Stimulated activated CD8-positive, alpha-beta memory T cell treated with anti-CD3 and anti-CD28 coated beads, Interleukin-7, amount 100 ng/mL, for 4 hours (primary cell): ENCODE measurements around the gene ARPC2.

Source experiments
- DNase-seq, 2 donors: peaks; one replicate each; pipeline ENCODE4 v3.0.0-alpha.2; 2020; ENCODE audit warnings: low read depth in 2 of 2

The ARPC2 gene

GRCh38 chr2:218253232-218253625 lies 36.2 kb downstream of the ARPC2 start:
- no peak for DNase-seq

- no peak for DNase-seq
These were observed 38.5 kb downstream of the ARPC2 start for GRCh38 chr2:218255446-218255845.

DNA sequence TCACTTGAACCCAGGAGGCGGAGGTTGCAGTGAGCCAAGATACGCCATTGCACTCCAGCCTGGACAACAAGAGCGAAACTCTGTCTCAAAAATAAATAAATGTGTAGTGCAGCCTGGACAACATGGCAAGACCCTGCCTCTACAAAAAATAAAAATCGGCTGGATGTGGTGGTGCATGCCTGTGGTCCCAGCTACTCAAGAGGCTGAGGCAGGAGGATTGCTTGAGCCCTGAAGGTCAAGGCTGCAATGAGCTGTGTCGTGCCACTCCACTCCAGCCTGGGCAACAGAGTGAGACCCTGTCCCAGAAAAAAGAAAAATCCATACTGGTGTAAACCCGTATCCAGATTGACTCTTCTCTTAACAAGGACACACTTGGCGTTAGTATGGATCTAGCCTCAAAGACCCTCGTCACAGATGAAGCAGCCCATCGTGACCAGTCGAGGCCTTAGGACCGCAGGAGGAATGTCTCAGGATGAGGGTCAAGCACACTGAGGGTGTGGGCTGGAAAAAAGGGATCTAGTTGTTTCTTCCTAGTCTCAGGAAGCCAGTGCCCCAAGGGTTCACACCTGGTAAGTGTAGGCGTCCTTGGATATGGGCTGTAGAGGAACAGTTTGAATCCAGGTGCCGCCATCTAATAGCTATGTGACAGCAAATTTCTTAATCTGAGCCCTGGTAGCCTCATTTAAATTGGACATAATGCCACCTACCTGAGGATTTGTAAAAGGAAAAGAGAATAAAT lies 39.8 kb downstream of the ARPC2 start:
- DNase-seq, result no peak

- peak; percentile 38 to 42 for DNase-seq
These were observed 40.5 kb downstream of the ARPC2 start for GRCh38 chr2:218257390-218257981.

DNA sequence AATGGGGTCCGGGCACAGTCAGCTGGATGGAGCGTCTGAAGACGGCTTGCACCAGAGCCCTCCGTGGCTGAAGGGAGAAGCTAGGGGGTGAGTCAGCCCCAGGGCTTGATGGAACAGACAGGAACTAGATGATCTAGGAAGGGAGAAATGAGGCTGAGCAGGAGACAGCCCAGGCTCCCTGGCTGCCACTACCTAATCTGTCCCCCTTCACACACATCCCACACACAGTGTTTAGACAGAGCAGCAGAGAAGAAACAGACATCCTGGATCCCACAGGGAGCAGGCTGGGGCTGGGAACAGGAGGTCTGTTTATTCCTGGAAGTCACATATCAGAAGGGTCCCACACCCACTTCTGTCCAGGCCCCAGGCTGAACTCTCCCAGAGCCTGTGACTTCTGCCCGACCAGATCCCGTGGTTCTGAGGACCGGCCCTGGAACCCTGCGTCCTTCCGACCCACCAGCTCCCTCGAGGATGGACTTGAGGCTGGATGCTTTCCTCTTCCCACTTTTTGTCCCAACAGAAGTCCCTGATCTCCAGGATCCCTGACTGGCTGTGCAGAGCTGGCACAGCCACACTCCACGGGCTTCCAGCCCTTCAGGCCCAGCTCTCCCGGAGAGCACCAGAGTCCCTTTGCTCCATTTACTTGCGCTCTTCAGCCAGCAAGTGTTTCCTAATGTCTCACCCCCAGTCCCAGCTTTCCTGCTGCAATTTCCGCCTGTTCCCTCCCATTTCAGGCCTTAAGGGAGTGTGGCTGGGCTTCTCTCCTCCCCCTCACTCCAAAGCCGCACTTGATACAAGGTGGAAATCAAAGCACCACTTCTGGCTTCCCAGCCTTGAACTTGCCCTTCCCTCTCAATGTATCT lies 42.3 kb downstream of the ARPC2 start:
- no peak for DNase-seq

DNA sequence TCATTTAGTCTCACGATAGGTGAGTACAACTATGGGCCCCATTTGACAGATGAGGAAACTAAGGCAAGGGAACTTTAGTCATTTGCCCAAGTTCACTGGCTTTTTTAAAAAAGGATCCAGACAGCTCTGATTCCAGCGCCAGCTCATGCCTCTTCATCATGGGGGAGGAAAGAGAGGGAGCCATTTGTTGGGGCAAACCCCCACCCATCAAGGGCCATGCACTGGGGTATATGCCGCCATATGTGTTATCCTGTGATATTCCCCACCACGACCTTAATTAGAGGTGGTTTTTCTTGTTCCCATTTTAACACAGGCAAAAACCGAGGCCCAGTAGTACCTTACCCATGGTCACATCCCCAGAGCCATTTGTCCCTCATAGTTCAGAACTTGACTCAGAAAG lies 43.2 kb downstream of the ARPC2 start:
- no peak for DNase-seq

DNA sequence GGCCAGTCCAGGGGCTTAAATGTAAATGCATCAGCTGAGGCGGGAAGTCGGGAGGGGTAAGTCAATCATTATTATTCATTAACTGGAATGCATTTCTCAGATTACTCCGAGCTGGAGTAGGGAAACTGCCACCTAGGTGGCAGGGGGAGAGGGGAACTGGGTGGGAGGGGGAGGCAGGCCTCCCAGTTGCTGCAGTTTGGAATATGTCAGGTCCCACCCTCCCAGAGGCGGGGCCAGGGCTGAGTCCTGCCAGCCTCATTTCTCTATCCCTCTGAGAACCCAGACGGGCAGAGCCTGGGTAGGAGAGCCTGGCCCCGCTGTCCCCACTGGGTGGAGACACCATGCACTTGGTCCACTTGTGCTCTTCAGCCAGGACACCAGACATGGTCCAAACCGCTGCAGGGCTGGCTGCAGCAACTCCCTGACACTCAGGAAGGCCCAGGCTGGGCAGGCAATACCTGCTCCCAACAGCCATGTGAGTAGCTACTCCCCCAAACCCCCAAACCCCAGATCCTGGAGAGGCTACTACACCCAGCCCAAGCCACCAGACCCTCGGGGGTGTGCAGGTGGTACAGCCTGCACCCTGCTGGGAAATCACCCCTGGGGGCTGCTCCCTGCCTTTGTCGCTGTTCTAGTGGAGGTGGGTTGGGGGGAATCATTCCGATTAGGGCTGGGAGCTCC lies 43.9 kb downstream of the ARPC2 start, which contains the start of gene GPBAR1:
GPBAR1 (plus strand) TSS at position 274 of the 681 bp plus-strand sequence. CDS start 1,710 bp downstream, outside the sequence.
- no peak for DNase-seq

- DNase-seq, result no peak
These were observed 44.6 kb downstream of the ARPC2 start for GRCh38 chr2:218261423-218262236.

DNA sequence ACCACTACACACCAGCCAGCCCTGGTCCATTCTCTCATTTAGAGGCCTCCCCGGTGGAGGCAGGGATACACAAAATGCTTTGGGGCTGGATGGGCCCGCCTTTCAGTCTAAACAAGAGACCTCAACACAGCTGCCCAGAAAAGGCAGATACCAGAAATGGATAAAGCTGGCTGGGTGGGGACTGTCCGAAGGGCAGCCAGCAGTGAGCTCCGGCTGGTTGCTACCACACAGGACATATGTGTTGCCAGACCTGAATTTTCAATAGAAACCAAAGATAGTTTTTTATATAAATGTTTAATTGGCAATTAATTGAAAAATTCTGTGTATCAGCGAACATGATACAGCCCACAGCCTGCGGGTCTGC lies 45.2 kb downstream of the ARPC2 start:
- no peak for DNase-seq

GRCh38 chr2:218262631-218263586 lies 45.9 kb downstream of the ARPC2 start:
- no peak for DNase-seq

DNA sequence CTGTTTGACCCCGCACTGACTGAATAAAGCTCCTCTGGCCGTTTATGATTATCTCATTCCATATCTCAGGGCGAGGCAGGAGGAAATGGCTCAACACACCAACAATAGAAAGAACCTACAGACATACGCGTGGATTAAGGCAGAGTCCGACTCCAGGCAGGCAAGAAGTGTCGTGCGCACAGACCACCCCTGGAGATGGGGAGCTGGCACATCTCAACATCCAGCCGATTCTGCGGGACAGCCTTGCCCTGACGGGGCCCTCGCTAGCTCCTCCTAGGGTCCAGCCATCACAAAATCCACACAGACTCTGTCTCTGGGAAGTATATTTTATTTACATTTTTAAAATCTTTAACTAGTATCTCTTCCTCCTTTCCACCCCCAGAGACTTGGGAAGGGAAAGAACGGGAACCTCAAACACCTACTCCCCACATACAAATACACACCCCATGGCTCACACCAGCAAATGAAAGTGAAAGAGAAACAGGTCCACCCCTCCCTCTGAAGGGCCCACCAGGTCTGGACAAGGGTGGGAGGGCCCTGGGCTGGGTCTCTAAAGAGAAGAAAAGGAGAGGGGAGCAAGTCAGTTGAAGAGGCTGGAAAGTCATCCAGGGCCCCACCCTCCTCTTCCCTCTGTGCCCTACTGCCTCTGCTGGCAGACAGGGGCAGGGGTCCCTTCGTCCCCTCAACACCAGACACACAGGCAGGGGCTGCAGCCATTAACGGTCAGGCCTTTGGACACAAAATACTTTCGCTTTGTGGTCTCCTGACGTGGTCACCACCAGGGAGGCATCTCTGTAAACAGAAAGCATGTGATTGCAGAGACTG lies 47.0 kb downstream of the ARPC2 start:
- DNase-seq, result no peak

DNA sequence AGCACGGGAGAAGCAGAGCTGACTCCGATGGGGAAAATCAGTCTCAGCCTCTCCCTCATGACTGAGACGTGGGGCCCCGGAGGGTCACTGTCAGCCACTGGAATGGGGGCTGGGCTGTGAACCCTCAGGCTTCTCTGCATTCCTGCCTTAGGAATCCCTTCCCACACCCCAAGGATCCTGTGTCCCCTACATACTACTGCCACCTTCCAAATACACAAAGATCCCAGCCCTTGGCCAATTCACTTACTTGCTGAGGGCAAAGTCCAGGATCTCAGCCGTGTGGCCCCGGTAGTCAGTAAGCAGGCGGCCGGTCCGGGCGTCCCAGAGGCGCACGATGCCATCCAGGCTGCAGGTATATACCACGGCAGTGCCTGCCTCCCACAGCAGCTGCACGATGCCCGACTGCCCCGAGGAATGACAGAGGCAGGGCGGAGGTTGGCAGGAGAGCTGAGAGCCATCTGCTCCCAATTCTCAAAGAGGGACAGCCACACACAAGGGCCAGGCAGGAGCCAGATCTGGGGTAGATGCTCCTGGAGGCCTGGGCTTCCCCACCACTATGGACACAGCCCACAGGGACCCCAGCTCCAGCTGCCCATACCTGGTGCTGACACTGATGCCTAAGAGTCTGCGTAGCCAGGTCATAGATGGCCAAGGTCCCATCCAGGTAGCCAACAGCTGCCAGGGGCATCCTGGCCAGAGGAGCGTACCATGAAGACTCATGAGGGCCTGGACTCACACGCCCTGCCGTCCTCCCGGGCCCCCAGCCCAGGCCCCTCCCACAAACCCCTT lies 48.0 kb downstream of the ARPC2 start:
- DNase-seq, result no peak

- DNase-seq, result no peak
These were observed 48.6 kb downstream of the ARPC2 start for GRCh38 chr2:218265626-218266025.

DNA sequence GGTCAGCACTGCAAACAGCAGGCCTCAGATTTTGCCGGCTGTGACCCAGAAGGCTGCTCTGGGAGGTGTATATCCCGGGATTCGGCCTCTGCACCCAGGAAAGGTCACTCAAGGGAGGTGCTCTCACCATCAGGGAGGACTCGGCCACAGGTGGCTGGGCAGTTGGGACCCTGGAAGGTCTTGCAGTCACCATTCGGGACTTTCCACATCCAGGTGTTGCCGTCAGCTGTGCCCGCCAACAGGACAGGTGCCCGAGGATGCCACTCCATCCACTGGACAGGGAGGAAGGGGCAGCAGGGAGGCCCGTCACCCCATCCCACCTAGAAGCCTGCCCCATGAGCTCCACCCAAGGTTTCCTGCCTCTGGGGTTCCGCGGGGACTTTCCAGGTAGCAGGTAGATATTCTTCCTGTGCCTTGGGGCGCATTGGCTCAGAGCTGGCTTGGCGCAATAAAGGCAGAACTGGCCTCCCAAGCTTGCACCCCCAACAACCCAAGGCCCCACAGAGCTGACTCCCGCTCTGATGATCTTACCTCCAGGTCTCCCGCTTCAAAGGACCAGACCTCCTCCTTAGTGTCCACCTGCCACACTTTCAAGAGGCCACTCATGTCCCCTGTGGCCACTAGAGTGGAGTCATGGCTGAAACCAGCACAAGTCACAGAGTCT lies 49.5 kb downstream of the ARPC2 start:
- no peak for DNase-seq

DNA sequence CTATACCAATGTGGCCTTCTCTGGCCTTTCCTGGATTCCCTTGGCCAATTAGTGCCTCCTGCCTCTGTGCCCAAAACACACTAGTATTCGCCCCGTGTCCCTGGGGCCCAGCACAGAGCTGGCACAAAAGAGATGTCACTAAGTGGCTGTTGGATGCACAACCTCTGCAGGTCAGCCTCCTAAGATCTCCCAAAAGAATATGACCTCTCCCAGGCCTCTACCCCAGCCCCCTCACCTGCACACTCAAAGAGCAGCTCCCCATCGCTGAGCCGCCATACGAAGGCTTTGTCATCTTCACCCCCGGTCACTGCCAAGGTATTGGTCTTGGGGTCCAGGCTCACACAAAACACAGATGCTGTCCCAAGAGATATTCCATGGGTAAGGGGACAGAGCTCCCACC lies 50.3 kb downstream of the ARPC2 start:
- DNase-seq, result no peak

GRCh38 chr2:218269900-218270720 lies 53.1 kb downstream of the ARPC2 start, which contains the start of the genes AAMP and PNKD:
AAMP (minus strand) TSS chr2:218270137; CDS start chr2:218270086, 51 bp downstream.
PNKD (plus strand) TSS chr2:218270519; CDS start chr2:218270536, 17 bp downstream.
- DNase-seq, result peak; percentile 100
